ENCODE measurements around the gene MAGEA3.
"Not testable (repeated sequence)": the region's sequence is repeated elsewhere in the genome, so short reads cannot be mapped to it uniquely, and the experiment has no call there.

MAGEA3 gene

GRCh38 chrX:152697952-152698931 lies at the start of gene MAGEA3:
Gene MAGEA3 (plus strand): TSS chrX:152698794. CDS start chrX:152700833, 2,039 bp downstream.
- DNase-seq (ENCODE audit: low read depth) = not testable (repeated sequence)

GRCh38 chrX:152652060-152652459 lies 46.5 kb upstream of the MAGEA3 start:
- DNase-seq (ENCODE audit: low read depth) = no peak

GRCh38 chrX:152652467-152652866 lies 46.1 kb upstream of the MAGEA3 start:
- DNase-seq (ENCODE audit: low read depth) = no peak

GRCh38 chrX:152656087-152656486 lies 42.5 kb upstream of the MAGEA3 start:
- no peak for DNase-seq (ENCODE audit: low read depth)

GRCh38 chrX:152656890-152657289 lies 41.7 kb upstream of the MAGEA3 start:
- no peak for DNase-seq (ENCODE audit: low read depth)

GRCh38 chrX:152658302-152658701 lies 40.3 kb upstream of the MAGEA3 start:
- DNase-seq (ENCODE audit: low read depth) = no peak

- DNase-seq (ENCODE audit: low read depth) = no peak
These were observed 35.5 kb upstream of the MAGEA3 start for GRCh38 chrX:152663086-152663485.

- no peak for DNase-seq (ENCODE audit: low read depth)
These were observed 24.5 kb upstream of the MAGEA3 start for GRCh38 chrX:152674135-152674534.

- not testable (repeated sequence) for DNase-seq (ENCODE audit: low read depth)
These were observed 23.9 kb upstream of the MAGEA3 start for GRCh38 chrX:152674652-152675051.

GRCh38 chrX:152681012-152681411 lies 17.6 kb upstream of the MAGEA3 start:
- not testable (repeated sequence) for DNase-seq (ENCODE audit: low read depth)

GRCh38 chrX:152700390-152700789 lies 1.8 kb downstream of the MAGEA3 start:
- DNase-seq (ENCODE audit: low read depth) = not testable (repeated sequence)

- not testable (repeated sequence) for DNase-seq (ENCODE audit: low read depth)
These were observed 7.9 kb downstream of the MAGEA3 start for GRCh38 chrX:152706500-152706899.

GRCh38 chrX:152709173-152709572 lies 10.6 kb downstream of the MAGEA3 start, which contains the start of gene CSAG2:
Gene CSAG2 (minus strand): TSS chrX:152709273. CDS start chrX:152709112, 161 bp downstream.
- not testable (repeated sequence) for DNase-seq (ENCODE audit: low read depth)

- not testable (repeated sequence) for DNase-seq (ENCODE audit: low read depth)
These were observed 14.6 kb downstream of the MAGEA3 start for GRCh38 chrX:152713195-152713594.

GRCh38 chrX:152713815-152714787 lies 15.5 kb downstream of the MAGEA3 start, which contains the start of gene MAGEA2B:
Gene MAGEA2B (plus strand): TSS chrX:152714628. CDS start chrX:152717107, 2,479 bp downstream.
- DNase-seq (ENCODE audit: low read depth) = not testable (repeated sequence)

- no peak for DNase-seq (ENCODE audit: low read depth)
These were observed 26.8 kb downstream of the MAGEA3 start for GRCh38 chrX:152725409-152725808.

GRCh38 chrX:152733261-152733975 lies 34.8 kb downstream of the MAGEA3 start, which contains the start of the genes CSAG1 and MAGEA12:
Gene CSAG1 (minus strand): TSS chrX:152733721. CDS start chrX:152732460, 1,261 bp downstream.
Gene MAGEA12 (plus strand): TSS chrX:152733757. CDS start chrX:152736162, 2,405 bp downstream.
- no peak for DNase-seq (ENCODE audit: low read depth)

GRCh38 chrX:152734143-152734858 lies 35.7 kb downstream of the MAGEA3 start:
- DNase-seq (ENCODE audit: low read depth) = not testable (repeated sequence)

GRCh38 chrX:152735101-152735500 lies 36.5 kb downstream of the MAGEA3 start:
- DNase-seq (ENCODE audit: low read depth) = no peak

GRCh38 chrX:152735860-152736511 lies 37.4 kb downstream of the MAGEA3 start:
- DNase-seq (ENCODE audit: low read depth) = no peak
